IPS-18a (cell line): ENCODE measurements around the gene GALNT18.

Experiments used
- H3K27ac ChIP-seq: one replicate; pipeline ENCODE4 v1.5.1; 2013; ENCODE audit warnings: low read length
- H3K27me3 ChIP-seq: one replicate; pipeline ENCODE4 v1.6.1; 2013; ENCODE audit warnings: mild to moderate bottlenecking, low read length; ENCODE audit not compliant: control insufficient read depth, insufficient read depth
- H3K36me3 ChIP-seq: one replicate; pipeline ENCODE4 v1.6.1; 2013; ENCODE audit warnings: low read depth, low read length; ENCODE audit not compliant: control insufficient read depth
- H3K4me1 ChIP-seq: one replicate; pipeline ENCODE4 v1.6.1; 2013; ENCODE audit warnings: low read depth, low read length; ENCODE audit not compliant: control insufficient read depth
- H3K4me3 ChIP-seq: one replicate; pipeline ENCODE4 v1.5.1; 2013; ENCODE audit warnings: low read length
- H3K9ac ChIP-seq: one replicate; pipeline ENCODE4 v1.6.1; 2013; ENCODE audit warnings: mild to moderate bottlenecking, low read length, moderate library complexity
- H3K9me3 ChIP-seq: one replicate; pipeline ENCODE4 v1.6.1; 2013; ENCODE audit warnings: low read depth, low read length; ENCODE audit not compliant: control insufficient read depth

The GALNT18 gene

DNA sequence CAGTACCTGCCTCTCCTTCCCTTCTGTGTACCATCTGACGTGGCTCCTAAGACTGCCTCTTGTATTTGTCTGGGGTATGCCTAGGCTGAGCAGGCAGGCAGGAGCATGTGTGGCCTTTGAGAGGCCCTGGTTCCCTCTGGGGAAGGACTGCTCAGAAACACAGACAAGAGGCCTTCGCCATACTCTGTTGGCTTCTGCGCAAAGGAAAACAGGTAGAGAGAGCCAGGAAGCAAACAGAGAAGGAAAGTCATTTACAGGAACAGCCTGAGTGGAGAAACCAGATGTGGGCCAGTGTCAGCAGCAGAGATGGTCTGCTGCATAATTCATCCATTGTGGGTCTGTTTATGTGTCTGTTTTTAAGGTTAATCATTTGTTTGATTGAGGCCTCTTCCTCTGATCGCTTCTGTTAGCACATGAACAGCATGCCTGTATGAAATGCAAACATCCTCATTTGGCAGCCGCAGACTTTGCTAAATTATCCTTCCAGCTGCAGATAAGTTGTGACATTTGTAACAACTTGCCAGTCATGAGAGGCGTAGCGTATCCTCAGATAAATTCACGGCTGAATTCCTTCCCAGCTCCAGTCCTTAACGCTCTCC, 119.4 kb downstream of the GALNT18 start:
- Histone ChIP-seq H3K27ac (no peak overlapping the region), H3K4me3 (no peak overlapping the region), H3K4me1 (peaks cover 7% of the 10 kb centered on the region), H3K27me3 (no peaks in the 10 kb centered on the region), H3K36me3 (no peaks in the 10 kb centered on the region), H3K9ac (no peak overlapping the region), H3K9me3 (no peaks in the 10 kb centered on the region)

DNA sequence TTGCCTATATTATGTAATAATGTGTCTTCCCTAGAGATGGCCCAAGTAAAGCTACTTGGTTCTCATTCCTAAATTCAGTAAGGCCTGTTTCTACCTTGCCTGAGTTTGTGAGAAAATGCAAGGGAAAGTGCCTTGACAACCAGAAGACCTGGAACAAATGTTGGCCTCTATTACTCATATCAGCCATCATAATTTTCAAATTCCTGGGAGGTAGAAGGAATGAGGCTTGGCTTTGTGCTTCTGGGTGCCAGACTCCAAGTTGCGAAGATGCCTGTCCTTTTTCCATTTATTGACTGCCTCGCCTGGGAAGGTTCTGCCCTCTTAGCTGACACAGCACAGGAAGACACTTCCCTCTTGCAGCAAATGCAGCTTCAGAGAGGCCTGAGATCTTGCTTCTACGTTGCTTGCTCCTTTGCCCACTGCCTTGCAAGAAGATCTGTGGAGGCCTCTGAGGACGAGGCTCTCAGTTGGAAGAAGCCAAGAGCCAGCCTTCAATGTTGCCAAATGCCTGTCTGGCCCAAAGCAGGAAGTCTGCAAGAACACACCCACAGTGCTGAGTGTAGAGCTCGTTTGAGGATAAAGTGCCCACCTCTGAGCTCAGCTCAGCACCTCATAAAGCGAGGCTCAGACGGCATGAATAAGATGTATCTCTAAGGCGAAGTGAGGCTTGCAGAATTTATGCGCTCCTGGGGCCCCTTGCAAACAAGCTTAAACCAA, 120.1 kb downstream of the GALNT18 start:
- Histone ChIP-seq H3K36me3 (no peaks in the 10 kb centered on the region), H3K9me3 (no peaks in the 10 kb centered on the region), H3K27me3 (no peaks in the 10 kb centered on the region), H3K9ac (no peak overlapping the region), H3K27ac (no peak overlapping the region), H3K4me3 (no peak overlapping the region), H3K4me1 (peaks cover 7% of the 10 kb centered on the region)

DNA sequence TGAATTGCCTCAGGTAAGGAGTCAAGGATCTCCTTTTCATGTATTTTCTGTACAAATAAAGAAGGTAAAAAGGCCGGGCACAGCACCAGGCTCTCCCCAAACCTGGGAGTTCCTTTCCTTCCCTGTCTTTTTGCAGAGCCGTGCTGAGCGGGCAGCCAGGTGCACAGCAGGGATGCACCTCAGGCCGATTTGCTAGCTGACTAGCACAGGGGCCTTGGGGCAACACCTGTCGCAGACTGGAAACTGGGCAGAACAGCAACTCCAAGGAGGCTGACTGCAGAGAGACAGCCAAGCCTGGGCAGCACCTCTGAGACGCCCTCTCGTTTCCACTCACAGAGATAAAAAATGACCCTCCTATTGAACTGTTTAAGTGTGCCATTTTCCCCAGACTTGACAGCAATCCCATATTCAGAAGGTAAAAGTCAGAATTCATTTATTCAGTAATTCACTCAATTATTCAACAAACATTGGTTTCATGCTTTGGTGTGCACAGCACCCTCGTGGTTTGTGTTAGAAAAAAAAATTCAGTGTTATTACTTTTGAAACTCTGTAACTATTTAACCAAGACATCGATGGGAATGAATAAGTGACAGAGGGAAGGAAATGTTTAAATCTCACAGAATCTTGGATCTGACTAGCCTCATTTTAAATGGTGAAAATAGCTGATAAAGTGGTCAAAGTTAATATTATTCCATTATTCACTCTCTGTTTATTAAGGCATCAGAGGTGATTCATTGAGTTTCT, 120.9 kb downstream of the GALNT18 start:
- Histone ChIP-seq H3K36me3 (no peaks in the 10 kb centered on the region), H3K9me3 (no peaks in the 10 kb centered on the region), H3K27ac (no peak overlapping the region), H3K4me1 (peaks cover 7% of the 10 kb centered on the region), H3K9ac (no peak overlapping the region), H3K4me3 (no peak overlapping the region), H3K27me3 (no peaks in the 10 kb centered on the region)

DNA sequence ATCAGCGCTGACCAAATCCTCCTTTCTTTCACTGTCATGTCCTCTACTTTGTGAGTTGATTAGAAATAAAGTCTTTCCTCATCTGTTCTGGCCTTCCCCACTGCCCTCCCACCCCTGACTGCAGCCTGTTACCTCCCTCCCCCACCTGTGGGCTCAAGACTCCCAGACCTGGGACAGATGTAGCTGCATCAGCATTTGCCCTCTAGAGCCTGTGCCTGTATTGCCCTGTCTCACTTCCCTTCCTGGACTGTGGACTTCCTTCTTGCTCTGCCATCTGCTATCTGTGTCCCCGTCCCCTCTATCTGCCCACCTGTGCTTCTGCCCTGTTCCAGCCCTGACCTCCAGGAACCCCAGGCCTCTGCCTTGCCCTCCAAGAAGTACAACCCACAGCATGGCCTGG, 122.5 kb downstream of the GALNT18 start:
- Histone ChIP-seq H3K4me3 (no peak overlapping the region), H3K36me3 (no peaks in the 10 kb centered on the region), H3K27me3 (no peaks in the 10 kb centered on the region), H3K4me1 (peaks cover 7% of the 10 kb centered on the region), H3K9me3 (no peaks in the 10 kb centered on the region), H3K9ac (no peak overlapping the region), H3K27ac (no peak overlapping the region)

DNA sequence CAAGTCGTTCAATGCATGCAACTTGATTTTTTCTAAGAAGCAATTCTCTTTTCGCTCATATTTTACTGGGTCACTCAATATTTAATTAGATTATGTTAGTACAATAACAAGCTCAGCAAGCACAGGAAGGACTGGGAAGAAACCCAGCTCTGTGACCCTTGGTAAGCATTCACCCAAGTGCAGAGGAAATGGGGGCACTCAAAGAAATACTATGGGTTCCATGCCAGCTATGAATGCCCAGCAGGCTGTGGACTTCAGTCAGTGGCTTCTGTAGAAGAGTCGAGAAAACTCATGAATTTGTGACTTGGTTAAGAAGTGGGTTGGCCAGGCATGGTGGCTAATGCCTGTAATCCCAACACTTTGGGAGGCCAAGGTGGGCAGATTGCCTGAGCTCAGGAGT, 123.6 kb downstream of the GALNT18 start:
- H3K36me3 ChIP-seq: no peaks in the 10 kb centered on the region
- no peaks in the 10 kb centered on the region for H3K9me3 ChIP-seq
- no peak overlapping the region for H3K4me3 ChIP-seq
- H3K27ac ChIP-seq: no peak overlapping the region
- H3K9ac ChIP-seq: no peak overlapping the region
- no peaks in the 10 kb centered on the region for H3K27me3 ChIP-seq
- H3K4me1 ChIP-seq: peaks cover 7% of the 10 kb centered on the region

DNA sequence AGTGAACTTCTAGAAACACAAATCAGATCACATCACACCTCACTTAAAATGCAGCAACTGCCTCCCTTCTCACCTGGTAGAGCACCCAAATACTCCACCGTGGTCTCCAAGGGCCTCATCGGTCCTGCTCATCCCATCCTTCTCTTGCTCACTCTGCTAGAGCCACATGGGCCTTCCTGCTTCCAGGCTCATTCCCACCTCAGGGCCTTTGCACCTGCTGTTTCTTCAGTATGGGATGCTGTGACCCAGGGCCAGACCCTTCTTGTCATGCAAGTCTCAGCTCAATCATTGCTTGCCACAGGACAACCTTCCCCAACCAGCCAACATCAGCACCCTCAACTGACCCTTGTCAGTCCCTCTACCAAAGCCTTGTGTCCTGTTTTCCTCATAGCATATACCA, 124.9 kb downstream of the GALNT18 start:
- H3K27ac ChIP-seq: no peak overlapping the region

DNA sequence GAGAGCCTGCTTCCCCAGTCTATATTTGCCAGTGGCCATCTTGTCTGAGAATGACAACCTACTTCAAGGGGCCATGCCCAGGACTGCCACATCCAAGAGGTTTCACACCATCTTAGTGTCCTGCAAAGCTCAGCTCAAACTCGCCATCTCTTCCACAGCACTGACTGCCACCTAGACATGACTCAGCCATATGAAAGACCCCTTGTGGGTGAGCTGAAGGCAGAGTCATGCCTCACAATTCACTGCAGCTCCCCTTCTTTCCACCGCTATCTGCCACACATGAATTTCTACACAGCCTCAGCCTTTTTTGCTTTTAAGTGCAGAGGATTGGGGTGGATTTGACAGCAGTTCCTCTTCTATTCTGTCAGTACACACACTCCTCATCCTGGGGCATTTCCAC, 127.5 kb downstream of the GALNT18 start:
- Histone ChIP-seq H3K9me3 (no peaks in the 10 kb centered on the region), H3K27me3 (no peaks in the 10 kb centered on the region), H3K27ac (no peak overlapping the region), H3K4me1 (no peaks in the 10 kb centered on the region), H3K9ac (no peak overlapping the region), H3K36me3 (no peaks in the 10 kb centered on the region), H3K4me3 (no peak overlapping the region)

More for the DNA sequence above, 124.9 kb downstream of the GALNT18 start:
- Histone ChIP-seq H3K27me3 (no peaks in the 10 kb centered on the region), H3K9me3 (no peaks in the 10 kb centered on the region), H3K36me3 (no peaks in the 10 kb centered on the region), H3K4me1 (peaks cover 7% of the 10 kb centered on the region), H3K4me3 (no peak overlapping the region), H3K9ac (no peak overlapping the region)

DNA sequence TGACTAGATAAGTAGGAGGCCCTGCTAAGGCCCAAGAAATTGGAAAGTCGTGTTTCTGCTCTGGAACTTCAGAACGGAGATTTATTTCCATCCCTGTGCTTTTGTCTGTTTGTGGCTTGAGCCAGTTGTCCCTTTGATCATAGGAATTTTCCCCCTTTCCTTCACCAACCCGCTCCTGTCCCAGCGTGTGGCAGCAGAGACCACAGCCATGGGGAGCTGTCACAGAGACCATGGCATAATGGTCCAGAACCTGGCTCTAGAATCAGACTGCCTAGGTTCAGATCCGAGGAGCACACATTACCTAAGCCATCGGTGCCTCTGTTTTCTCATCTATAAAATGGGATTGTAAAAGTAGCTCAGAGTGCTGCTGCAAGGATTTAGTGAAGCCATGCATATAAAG, 128.1 kb downstream of the GALNT18 start:
- Histone ChIP-seq H3K36me3 (no peaks in the 10 kb centered on the region), H3K9me3 (no peaks in the 10 kb centered on the region), H3K9ac (no peak overlapping the region), H3K4me3 (no peak overlapping the region), H3K27ac (no peak overlapping the region), H3K27me3 (no peaks in the 10 kb centered on the region), H3K4me1 (no peaks in the 10 kb centered on the region)

DNA sequence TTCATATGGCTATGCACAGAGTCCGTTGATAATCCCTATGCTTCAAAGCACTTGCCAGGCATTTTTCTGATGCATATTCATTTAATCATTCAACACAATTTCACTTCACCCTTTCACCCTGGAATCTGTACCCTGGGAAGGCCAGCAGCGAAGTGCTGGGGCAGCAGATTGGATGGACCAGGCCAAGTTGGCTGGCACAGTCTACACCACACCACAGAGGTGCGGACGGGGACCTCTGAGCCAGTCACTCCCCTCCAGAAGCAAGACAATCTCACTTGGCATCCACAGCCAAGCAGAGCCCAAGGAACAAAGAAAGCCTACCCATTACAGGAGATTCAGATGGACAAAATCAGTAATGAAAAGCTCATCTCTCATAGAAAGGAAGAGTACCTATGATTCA, 130.2 kb downstream of the GALNT18 start:
- no peaks in the 10 kb centered on the region for H3K36me3 ChIP-seq
- no peaks in the 10 kb centered on the region for H3K4me1 ChIP-seq
- H3K27ac ChIP-seq: no peak overlapping the region
- H3K4me3 ChIP-seq: no peak overlapping the region
- no peaks in the 10 kb centered on the region for H3K27me3 ChIP-seq
- H3K9ac ChIP-seq: no peak overlapping the region
- H3K9me3 ChIP-seq: no peaks in the 10 kb centered on the region

DNA sequence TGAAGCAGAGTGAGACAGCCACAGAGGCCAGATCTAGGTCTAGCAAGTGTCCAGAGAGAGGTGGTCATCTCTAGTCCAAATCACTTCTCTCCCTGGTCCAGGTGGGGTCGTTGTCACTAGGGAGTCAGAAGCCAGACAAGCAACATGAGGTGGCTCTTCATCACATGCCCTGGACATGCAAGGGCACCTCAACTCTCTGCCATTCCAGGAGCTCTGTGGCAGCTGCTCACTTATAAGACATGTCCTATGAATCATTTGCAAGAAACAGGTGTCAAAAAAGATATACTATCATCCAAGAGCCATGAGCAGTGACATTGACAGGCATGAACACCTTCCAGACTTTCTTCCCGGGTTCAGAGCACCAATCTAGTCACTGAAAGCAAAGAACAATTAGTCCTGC, 130.8 kb downstream of the GALNT18 start:
- H3K9ac ChIP-seq: no peak overlapping the region
- no peaks in the 10 kb centered on the region for H3K36me3 ChIP-seq

DNA sequence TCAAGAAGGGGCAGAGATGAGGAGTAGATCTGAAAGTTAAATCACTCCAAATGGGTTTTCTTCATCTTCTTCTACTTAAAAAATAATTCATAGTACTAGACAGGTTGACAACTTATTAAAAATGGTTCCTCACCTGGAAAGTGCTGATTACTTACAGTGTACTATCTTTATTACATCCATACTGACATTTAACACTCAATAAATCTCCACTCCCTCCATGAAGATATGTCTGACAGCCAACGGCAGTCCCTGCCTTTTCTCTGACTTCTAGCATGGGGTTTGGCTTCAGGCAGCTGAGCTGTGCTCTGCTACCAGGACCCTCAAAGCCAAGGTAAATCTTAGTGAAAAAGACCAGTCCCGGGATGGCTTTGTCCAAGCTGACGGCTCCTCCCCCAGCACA, 135.4 kb downstream of the GALNT18 start:
- no peaks in the 10 kb centered on the region for H3K36me3 ChIP-seq
- H3K4me3 ChIP-seq: no peak overlapping the region
- no peaks in the 10 kb centered on the region for H3K9me3 ChIP-seq
- H3K4me1 ChIP-seq: no peaks in the 10 kb centered on the region
- no peak overlapping the region for H3K9ac ChIP-seq
- no peak overlapping the region for H3K27ac ChIP-seq
- H3K27me3 ChIP-seq: no peaks in the 10 kb centered on the region

More for the DNA sequence above, 130.8 kb downstream of the GALNT18 start:
- Histone ChIP-seq H3K4me3 (no peak overlapping the region), H3K27me3 (no peaks in the 10 kb centered on the region), H3K4me1 (no peaks in the 10 kb centered on the region), H3K27ac (no peak overlapping the region), H3K9me3 (no peaks in the 10 kb centered on the region)
